H4 (cell line): ENCODE data around the gene SOHLH2. TPM values are rescaled to one million over a fixed set of nuclear protein-coding genes. Genes with fewer than 3 reads are reported as not detected.

Source experiments
- DNase-seq: peaks from one replicate; pipeline ENCODE4 v3.0.0-alpha.2; 2015; ENCODE audit warnings: low spot score
- total RNA-seq: library from RNA; depleted of rRNA; stranded (reverse); fragments of >200 nt; shearing (Covaris generic); gene quantifications from 2 replicates; pipeline ENCODE4 v1.2.3, GENCODE V29; 2014; rRNA removed

SOHLH2 gene
- total RNA-seq, 1 experiment from 2014 or later = 0.33 TPM

- no peak for DNase-seq
Observed at GRCh38 chr13:36131931-36132297, 82.4 kb downstream of the SOHLH2 start.

GRCh38 chr13:36131222-36131930 lies 83.0 kb downstream of the SOHLH2 start, which contains the start of gene DCLK1:
TSS of gene DCLK1 (minus strand) at chr13:36131382.
- DNase-seq = peak; percentile 9

GRCh38 chr13:36130552-36131221 lies 83.7 kb downstream of the SOHLH2 start:
- no peak for DNase-seq

- DNase-seq = no peak
Observed at GRCh38 chr13:36130193-36130551, 84.2 kb downstream of the SOHLH2 start.

GRCh38 chr13:36129539-36129938 lies 84.8 kb downstream of the SOHLH2 start:
- DNase-seq = no peak

GRCh38 chr13:36126491-36126890 lies 87.9 kb downstream of the SOHLH2 start:
- no peak for DNase-seq

GRCh38 chr13:36125841-36126240 lies 88.5 kb downstream of the SOHLH2 start:
- no peak for DNase-seq

- peak; percentile 82 for DNase-seq
Observed at GRCh38 chr13:36124236-36124822, 90.0 kb downstream of the SOHLH2 start.

Other genes with a start within 250 kb of the SOHLH2 start
- 0.97 and 2.9 TPM in 2 replicates for gene DCLK1, start 83.2 kb downstream of the SOHLH2 start, total RNA-seq
- gene CCDC169, start 83.3 kb upstream of the SOHLH2 start, total RNA-seq = 2.3 and 5.7 TPM in 2 replicates
- 45.3 and 69.4 TPM in 2 replicates for gene SPART, start 131.8 kb upstream of the SOHLH2 start, total RNA-seq
- gene CCNA1, start 217.9 kb upstream of the SOHLH2 start, total RNA-seq = 2.7 and 4.5 TPM in 2 replicates